SK-N-SH treated with all-trans-retinoic acid at 6 μM for 48 hours (cell line): ENCODE measurements around the gene FSIP1.

Experiments used
- ARNTL ChIP-seq: fragments of 450-650 bp; formaldehyde crosslinking; IDR thresholded peaks from 2 replicates; pipeline ENCODE4 v1.5.0; 2020; ENCODE audit warnings: low read depth, mild to moderate bottlenecking, moderate library complexity, borderline replicate concordance
- CSRNP3 ChIP-seq: fragments of 250-450 bp; sonication (Bioruptor Pico); IDR thresholded peaks from 2 replicates; pipeline ENCODE4 v1.5.1; 2021; ENCODE audit warnings: mild to moderate bottlenecking, moderate library complexity
- PPARA ChIP-seq: fragments of 250-450 bp; sonication (Bioruptor Pico); IDR thresholded peaks from 2 replicates; pipeline ENCODE4 v1.5.0; 2020; ENCODE audit warnings: mild to moderate bottlenecking, borderline replicate concordance

DNA sequence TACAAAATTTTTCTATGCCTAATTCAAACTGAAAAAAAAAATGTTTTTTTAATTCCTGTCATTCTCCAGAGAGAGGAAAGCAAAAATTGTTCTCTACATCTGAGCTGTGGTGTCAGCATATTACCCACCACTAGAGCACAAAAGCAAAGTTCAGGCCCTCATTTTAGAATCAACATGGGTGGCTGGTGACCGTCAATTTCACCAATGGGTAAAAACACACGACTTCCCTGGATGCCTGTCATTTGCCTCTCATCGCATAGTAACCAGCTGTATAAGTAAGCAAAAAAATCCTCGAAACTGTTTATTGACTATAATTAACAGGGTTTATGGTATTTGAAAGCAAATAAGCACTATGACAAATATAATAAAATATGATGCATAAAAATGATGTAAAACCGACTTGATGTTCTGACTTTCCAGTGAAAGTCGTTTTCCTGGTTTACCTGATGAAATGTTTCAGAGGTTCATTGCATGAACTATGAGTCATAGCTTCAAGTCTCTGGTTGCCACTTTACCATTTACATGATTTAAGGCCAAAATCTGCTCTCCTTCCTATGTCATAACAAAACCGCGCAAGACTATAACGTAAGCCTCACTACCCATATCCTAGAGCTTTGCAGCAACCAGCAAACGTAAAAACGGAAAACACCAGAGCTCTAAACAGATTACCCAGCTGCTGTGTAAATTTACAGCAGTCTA lies 141.3 kb downstream of the FSIP1 start:
- TF ChIP-seq CSRNP3 (CRISPR knock-in tag) = no peak
- no peak for TF ChIP-seq PPARA
- no peak for TF ChIP-seq ARNTL (CRISPR knock-in tag)
